ENCODE results near the gene PAGR1.
"Not testable (repeated sequence)": the region's sequence is repeated elsewhere in the genome, so short reads cannot be mapped to it uniquely, and the experiment has no call there.

Gene PAGR1

DNA sequence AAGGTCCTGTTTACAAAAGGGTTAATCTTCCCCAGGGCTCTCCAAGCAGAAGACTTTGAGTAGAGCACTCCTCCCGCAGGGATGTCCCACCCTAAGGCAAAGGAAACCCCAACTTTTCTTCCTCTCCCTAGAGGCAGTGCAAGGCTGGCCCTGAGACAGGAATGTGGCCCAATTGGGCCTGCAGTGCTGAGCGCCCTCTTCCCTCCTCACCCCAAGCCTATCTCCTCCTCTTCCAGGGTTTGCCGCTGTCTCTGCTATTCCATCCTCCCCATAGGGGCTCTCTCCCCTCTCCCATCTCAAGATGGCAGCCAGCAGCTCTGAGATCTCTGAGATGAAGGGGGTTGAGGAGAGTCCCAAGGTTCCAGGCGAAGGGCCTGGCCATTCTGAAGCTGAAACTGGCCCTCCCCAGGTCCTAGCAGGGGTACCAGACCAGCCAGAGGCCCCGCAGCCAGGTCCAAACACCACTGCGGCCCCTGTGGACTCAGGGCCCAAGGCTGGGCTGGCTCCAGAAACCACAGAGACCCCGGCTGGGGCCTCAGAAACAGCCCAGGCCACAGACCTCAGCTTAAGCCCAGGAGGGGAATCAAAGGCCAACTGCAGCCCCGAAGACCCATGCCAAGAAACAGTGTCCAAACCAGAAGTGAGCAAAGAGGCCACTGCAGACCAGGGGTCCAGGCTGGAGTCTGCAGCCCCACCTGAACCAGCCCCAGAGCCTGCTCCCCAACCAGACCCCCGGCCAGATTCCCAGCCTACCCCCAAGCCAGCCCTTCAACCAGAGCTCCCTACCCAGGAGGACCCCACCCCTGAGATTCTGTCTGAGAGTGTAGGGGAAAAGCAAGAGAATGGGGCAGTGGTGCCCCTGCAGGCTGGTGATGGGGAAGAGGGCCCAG lies 3.0 kb upstream of the PAGR1 start:
- no peak for DNase-seq (ENCODE audit: low read depth)

DNA sequence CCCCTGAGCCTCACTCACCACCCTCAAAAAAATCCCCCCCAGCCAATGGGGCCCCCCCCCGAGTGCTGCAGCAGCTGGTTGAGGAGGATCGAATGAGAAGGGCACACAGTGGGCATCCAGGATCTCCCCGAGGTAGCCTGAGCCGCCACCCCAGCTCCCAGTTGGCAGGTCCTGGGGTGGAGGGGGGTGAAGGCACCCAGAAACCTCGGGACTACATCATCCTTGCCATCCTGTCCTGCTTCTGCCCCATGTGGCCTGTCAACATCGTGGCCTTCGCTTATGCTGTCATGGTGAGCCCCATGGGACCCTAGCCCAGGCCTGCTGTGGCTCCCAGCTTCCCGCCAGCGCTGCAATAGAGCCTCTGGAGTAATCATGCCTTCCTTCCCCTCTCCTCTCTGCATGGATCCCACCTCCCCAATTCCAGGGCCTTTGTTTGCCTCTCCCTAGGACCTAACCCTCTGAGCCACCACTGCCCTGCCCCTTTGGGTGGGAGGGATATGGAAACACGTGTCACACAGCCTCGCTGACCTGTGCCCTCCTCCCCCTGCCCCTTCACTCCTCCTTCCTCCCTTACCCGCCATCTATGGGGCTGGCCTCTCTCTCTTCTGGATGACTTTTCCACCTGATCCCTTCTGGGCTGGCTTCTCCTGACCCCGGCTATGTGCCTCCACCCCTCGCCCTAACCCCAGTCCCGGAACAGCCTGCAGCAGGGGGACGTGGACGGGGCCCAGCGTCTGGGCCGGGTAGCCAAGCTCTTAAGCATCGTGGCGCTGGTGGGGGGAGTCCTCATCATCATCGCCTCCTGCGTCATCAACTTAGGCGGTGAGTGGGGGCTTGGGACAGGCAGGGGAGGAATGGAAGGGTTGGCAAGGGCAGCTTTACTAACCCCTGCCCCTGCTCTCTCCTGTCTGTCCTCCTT lies 2.0 kb upstream of the PAGR1 start:
- DNase-seq (ENCODE audit: low read depth), result no peak

DNA sequence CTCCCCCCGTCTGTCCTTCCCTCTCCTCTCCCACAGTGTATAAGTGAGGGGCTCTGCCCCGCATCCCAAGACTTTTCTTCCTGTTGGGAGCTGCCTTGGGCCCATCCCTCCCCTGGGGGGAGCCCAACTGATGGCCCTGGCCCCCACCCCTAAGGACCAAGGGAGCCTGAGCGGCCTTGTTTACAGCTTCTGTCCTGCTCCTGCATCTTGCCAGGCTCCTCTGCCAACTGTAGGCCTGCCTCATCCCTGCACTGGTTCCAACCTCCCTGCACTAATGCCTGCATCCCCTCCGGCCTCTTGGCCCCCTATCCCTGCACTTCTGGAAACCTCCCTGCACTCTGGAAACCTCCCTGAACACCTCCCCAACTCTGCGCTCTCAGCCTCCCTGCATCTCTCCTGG lies 1.4 kb upstream of the PAGR1 start:
- no peak for DNase-seq (ENCODE audit: low read depth)

DNA sequence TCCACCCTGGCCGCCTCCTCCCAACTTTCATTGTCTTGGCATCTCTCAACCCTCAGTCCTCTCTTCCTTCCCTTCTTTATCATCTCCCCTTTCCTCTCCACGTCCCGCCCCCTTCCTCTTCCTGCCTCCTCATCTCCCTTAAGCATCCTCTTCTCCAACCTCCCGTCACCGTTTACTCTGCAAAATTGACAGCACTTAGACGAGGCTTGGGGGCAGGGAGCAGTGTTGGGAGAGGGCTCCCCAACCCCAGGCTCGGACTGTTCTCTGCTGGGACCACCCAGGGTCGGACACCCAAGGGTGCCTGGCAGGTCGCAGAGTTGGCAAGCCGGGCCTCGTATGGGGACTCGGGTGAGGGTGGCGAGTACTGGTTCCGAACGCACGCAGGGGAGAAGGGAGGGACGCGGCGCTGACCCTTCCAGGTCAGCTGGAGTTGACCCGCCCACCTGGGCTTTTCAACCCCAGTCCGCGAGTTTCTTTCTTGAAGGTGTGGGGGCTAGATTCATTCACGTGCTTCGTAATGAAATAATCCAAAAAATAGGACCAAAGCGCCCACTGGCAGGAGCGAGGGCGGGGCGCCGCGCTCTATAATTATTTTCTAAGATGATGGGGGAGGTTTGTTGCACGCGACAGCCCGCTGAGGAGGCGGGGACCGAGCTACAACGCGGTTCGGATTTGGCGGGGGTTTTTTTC lies 775 bp upstream of the PAGR1 start:
- no peak for DNase-seq (ENCODE audit: low read depth)

DNA sequence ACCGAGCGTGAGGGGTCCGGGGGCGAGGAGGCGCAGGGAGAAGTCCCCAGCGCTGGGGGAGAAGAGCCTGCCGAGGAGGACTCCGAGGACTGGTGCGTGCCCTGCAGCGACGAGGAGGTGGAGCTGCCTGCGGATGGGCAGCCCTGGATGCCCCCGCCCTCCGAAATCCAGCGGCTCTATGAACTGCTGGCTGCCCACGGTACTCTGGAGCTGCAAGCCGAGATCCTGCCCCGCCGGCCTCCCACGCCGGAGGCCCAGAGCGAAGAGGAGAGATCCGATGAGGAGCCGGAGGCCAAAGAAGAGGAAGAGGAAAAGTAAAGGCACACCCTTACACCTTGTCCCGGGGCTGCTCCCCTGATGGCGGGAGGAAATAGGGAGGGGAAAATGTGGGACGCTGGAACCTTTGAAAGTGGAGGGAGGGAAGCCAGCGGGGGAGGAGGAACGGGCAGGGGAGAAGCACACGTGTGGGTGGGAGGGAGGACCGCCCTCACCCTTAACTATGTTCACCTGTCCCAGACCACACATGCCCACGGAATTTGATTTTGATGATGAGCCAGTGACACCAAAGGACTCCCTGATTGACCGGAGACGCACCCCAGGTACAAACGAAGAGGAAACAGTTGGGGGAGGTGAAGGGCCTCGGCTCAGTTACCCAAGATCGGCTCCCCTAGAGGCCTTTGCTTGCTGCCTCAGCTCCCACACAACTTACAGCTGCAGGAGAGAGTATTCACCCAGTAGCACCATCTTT lies 916 bp downstream of the PAGR1 start:
- no peak for DNase-seq (ENCODE audit: low read depth)

DNA sequence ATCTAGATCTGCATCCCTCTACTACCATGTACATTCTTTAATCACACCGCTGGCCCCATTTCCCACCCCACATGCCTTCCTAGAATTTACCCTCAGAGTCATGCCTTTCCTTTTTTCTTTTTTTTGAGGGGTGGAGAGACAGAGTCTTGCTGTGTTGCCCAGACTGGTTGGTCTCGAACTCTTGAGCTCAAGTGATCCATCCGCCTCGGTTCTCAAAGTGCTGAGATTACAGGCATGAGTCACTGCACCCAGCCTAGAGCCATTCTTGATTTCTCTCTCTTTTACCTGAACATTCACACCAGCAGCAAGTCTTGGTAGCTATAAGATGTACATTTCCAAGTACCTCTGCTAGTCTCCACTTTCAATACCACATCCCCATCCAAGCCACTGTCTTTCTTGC lies 2.1 kb downstream of the PAGR1 start:
- no peak for DNase-seq (ENCODE audit: low read depth)

DNA sequence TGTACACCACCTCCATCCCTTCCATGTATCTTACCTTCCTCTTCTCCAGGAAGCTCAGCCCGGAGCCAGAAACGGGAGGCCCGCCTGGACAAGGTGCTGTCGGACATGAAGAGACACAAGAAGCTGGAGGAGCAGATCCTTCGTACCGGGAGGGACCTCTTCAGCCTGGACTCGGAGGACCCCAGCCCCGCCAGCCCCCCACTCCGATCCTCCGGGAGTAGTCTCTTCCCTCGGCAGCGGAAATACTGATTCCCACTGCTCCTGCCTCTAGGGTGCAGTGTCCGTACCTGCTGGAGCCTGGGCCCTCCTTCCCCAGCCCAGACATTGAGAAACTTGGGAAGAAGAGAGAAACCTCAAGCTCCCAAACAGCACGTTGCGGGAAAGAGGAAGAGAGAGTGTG lies 3.6 kb downstream of the PAGR1 start:
- DNase-seq (ENCODE audit: low read depth), result no peak

DNA sequence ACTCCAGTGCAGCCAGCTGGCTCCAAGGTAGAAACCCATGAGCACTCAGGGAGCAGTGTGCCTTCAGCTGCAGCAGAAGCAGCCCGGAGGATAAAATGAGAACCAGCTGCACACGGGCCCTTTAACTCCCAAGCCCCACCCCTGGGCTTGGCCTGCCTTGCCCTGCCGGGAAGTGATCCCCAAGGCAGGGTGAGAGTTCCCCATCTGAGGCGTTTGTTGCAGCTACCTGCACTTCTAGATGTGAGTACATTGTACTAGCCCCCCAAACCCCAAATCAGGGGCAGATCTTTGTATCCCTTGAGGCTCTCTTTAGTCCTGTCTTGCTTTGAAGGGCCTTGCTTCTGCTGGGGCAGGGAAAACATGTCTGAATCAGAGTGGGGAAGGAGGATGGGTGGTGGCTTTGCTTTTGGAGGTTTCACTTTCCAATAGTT lies 4.3 kb downstream of the PAGR1 start, which contains the start of gene MVP:
TSS of gene MVP (plus strand) at position 192 of the 431 bp plus-strand sequence. CDS start 10,088 bp downstream, outside the sequence.
- no peak for DNase-seq (ENCODE audit: low read depth)

DNA sequence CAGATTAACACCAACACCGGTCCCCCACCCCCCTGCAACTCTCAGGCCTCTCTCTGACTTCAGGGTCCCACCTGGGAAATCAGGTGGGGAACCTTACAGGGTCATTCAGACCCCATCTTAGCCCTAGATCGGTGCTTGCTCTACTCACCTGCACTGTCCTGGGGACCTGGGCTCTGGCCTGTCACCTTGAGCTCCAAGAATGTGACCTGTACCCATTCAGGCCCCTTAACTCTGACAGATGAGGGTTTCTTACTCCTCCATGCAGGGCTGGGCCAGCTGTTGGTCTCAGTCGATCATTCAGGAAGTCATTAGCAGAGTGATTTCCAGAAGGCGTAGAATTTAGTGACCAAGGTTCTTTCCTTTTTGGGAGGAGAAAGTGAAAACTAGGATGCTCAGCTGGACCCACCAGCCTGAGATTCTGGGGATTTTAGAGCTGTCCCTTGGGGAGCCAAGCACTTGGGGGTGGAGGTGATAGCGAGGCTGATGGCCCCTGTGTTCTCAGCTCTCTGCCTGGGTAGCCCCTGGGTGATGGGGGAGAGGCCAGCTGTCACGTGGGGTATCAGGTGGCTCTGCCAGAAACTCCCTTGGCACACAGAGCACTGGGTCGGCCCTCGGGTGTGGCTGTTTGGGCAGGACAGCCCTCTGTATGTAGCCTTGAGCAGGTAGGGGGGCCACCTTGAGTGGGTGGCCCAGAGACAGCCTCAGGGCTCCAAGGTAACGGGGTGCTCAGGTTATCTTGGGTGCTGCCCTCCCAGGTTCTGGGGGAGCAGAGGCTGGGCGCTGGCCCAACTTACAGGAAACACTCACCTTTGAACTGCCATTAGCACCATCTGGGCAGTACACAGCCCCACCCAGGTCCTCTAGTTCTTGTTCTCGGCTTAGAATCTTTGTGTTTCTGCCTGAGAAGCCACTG lies 5.0 kb downstream of the PAGR1 start:
- no peak for DNase-seq (ENCODE audit: low read depth)

DNA sequence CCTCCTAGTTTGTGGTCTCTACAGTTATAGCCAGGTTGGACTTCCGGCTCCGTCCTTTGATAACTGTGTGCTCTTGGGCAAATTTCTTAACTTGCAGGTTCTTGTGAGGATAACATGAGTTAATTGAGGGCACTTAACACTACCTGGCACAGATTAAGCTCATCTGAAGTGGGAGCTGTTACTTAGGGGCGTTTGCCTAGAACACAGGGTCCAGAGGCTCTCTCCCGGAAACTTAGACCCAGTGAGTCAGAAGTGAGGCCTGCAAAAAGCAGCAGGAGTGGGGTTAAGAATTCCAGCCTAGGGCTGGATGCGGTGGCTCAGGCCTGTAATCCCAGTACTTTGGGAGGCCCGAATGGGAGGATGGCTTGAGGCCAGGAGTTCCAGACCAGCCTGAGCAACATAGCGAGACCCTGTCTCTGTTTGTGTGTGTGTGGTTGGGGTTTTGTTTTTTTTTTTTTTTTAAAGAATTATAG lies 5.7 kb downstream of the PAGR1 start:
- DNase-seq (ENCODE audit: low read depth), result no peak

DNA sequence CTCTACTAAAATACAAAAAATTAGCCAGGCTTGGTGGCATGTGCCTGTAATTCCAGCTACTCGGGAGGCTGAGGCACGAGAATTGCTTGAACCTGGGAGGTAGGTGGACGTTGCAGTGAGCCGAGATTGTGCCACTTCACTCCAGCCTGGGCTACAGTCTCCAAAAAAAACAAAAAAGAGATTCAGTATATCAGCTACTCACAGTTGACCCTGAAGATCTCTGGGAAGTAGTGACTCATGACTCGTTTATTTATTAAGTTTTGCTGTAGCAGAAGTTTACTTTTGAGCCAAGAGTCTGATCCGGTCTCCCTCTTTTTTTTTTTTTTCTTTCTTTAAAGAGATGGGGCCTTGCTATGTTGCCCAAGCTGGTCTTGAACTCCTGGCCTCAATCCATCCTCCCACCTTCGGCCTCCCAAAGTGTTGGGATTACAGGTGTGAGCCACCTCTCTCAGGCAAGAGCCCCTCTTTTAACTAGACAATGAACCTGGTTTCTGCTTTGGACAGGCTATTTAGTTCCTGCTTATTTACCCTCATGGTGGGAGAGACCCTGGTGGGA lies 8.7 kb downstream of the PAGR1 start:
- DNase-seq (ENCODE audit: low read depth), result no peak

DNA sequence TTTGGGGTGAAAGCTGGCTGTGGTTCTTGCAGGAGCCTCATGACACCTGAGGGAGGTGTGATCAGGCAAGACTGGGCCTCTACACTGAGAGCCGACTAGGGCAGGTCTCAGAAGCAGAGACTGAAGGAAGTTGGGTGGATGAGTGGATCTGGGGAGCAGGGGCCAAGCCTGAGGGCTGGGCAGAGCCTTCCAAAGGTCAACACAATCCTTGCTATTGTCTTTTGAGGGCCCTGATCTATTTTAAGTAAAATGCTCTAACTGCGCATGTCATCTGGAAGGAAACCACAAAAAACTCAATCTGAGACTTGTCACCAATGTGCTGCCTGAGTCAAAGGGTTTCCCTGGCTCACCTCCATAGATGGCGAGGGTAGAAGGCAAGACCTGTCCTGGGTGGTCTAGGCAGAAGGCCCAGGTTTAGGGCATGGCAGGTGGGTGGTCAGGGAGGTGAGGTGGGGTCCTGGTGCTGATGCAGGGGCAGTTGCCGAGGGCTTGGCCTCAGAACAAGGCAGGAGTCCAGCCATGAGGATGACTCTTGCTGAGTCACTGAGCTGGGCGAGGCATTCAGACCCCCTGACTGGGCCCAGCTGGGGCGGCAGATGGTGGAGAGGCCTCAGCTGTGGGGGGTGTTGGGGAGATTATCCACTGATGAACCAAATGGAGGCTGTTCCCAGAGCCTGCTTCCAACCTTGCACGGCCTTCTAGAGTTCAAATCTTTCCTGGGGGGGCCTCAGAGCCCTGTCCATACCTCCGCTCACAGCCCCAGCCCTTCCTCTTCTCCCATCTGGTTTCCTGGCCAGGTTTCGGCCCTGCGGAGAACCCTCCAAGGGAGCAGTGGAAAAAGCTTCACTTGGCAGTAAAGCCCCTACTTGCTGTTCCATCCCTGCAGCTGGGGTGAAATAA lies 9.4 kb downstream of the PAGR1 start:
- DNase-seq (ENCODE audit: low read depth), result no peak

DNA sequence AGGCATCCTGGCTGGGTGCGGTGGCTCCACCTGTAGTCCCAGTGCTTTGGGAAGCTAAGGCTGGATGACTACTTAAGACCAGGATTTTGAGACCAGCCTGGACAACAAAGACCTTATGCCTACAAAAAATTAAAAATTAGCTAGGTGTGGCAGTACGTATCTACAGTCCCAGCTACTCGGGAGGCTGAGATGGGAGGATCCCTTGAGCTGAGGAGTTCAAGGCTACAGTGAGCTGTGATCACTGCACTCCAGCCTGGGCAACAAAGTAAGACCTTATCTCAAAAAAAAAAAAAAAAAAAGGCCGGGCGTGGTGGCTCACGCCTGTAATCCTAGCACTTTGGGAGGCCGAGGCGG lies 10.4 kb downstream of the PAGR1 start:
- DNase-seq (ENCODE audit: low read depth), result no peak

DNA sequence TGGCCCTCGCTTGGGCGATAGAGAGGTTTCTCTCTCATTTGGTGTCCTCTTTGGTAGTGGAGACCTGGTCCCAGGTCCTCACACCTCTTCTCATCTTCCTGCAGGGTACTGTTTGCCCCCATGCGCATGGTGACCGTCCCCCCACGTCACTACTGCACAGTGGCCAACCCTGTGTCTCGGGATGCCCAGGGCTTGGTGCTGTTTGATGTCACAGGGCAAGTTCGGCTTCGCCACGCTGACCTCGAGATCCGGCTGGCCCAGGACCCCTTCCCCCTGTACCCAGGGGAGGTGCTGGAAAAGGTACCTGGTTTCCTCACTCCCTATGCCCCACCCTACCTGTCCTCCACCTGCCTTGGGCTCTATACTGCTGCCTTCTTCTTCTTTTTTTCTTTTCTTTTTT lies 14.8 kb downstream of the PAGR1 start:
- no peak for DNase-seq (ENCODE audit: low read depth)

DNA sequence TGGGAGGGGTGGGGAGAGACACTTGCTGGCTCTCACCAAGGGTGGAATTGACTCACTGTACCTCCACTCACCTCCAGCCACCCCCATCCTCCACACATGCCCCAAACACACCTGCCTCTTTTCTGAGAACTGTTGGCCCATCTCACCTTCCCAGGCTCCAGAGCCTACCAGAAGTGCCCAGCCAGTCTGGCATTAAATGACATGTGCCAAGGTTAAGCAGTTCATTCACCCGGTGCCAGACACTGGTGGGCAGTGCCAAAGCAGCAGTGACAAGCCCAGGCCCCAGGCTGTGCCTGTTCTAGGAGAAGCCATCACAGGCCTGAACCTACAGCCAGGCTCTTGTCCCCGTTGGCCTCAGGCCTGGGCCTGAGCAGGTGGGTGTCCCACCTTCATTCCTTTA lies 15.5 kb downstream of the PAGR1 start:
- DNase-seq (ENCODE audit: low read depth), result no peak

DNA sequence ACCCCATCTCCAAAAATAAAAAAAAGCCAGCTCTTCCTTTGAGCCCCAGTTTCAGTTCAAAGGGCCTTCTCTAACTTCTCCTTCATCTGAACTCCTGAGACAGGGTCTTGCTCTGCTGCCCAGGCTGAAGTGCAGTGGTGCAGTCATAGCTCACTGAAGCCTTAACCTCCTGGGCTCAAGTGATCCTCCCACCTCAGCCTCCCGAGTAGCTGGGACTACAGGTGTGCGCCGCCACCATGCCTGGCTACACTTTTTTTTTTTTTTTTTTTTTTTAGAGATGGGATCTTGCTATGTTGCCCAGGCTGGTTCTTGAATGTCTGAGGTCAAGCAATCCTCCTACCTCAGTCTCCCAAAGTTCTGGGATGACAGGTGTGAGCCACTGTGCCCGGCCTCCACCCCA lies 17.3 kb downstream of the PAGR1 start:
- not testable (repeated sequence) for DNase-seq (ENCODE audit: low read depth)

DNA sequence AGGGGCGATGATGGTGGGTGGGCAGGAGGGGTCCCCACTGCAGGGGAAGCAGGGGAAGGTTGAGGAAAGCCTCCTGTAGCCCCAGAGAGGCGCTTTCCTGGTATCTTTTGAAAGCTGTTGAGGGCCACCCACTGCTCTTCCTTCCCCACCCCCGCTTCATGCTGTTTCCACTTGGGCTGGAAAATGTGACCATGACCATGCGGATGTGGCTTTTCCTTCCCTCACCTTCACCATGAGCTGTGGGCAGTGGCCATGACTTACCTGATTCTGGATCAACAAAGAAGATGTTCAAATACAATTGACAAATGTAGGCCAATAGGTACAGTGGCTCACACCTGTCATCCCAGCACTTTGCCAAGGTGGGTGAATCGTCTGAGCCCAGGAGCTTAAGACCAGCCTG lies 18.1 kb downstream of the PAGR1 start:
- no peak for DNase-seq (ENCODE audit: low read depth)

DNA sequence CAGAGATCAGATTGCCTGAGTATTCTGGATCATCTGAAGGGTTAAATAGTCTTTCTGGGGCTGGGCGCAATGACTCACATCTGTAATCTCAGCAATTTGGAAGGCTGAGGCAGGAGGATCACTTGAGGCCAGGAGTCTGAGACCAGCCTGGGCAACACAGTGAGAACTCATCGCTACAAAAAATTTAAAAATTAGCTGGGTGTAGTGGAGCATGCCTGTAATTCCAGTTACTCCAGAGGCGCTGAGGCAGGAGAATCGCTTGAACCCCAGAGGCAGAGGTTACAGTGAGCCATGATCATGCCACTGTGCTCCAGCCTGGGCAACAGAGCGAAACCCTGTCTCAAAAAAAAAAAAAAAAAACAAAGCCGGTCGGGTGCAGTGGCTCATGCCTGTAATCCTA lies 20.0 kb downstream of the PAGR1 start:
- DNase-seq (ENCODE audit: low read depth), result no peak

DNA sequence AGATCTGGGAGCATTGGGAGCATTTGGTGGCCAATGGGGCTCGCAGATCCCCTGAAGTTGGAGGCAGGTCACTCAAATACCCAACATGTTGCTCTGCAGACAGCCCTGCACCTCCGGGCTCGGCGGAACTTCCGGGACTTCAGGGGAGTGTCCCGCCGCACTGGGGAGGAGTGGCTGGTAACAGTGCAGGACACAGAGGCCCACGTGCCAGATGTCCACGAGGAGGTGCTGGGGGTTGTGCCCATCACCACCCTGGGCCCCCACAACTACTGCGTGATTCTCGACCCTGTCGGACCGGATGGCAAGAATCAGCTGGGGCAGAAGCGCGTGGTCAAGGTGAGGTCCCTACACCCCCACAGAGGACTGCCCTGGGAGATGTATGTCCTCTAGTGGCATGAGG lies 20.7 kb downstream of the PAGR1 start:
- no peak for DNase-seq (ENCODE audit: low read depth)
